ENCODE data around the gene HFE. TPM values are rescaled to one million over a fixed set of nuclear protein-coding genes. Genes with fewer than 3 reads are reported as not detected.

The HFE gene
- total and polyA plus RNA-seq, 2 of the 13 experiments (the other 11 are each of a cell fraction or from before 2014, with no cell fraction given): 3.7 to 6.3 TPM

GRCh38 chr6:26123947-26124780 is 36.9 kb downstream of the HFE start (continued):
- TF ChIP-seq, protein P1, sequence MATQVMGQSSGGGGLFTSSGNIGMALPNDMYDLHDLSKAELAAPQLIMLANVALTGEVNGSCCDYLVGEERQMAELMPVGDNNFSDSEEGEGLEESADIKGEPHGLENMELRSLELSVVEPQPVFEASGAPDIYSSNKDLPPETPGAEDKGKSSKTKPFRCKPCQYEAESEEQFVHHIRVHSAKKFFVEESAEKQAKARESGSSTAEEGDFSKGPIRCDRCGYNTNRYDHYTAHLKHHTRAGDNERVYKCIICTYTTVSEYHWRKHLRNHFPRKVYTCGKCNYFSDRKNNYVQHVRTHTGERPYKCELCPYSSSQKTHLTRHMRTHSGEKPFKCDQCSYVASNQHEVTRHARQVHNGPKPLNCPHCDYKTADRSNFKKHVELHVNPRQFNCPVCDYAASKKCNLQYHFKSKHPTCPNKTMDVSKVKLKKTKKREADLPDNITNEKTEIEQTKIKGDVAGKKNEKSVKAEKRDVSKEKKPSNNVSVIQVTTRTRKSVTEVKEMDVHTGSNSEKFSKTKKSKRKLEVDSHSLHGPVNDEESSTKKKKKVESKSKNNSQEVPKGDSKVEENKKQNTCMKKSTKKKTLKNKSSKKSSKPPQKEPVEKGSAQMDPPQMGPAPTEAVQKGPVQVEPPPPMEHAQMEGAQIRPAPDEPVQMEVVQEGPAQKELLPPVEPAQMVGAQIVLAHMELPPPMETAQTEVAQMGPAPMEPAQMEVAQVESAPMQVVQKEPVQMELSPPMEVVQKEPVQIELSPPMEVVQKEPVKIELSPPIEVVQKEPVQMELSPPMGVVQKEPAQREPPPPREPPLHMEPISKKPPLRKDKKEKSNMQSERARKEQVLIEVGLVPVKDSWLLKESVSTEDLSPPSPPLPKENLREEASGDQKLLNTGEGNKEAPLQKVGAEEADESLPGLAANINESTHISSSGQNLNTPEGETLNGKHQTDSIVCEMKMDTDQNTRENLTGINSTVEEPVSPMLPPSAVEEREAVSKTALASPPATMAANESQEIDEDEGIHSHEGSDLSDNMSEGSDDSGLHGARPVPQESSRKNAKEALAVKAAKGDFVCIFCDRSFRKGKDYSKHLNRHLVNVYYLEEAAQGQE (IDR thresholded peaks at IDR 0.05; ENCODE audit: borderline replicate concordance in 1 of 2, low read depth in 1 of 2, low read length in 2 of 2): peak in 1 of 2 experiments; percentile 66; a peak in 1 of 4 replicates
- TF ChIP-seq E2F2 (CRISPR knock-in tag; IDR thresholded peaks at IDR 0.05; ENCODE audit: borderline replicate concordance) (peak; percentile 90; the same call in 1 of the 2 replicates), EEA1 (CRISPR knock-in tag; IDR thresholded peaks at IDR 0.05; ENCODE audit: borderline replicate concordance) (peak; percentile 75; the same call in 1 of the 2 replicates), LBX2 (CRISPR knock-in tag; IDR thresholded peaks at IDR 0.05; ENCODE audit: borderline replicate concordance) (peak; percentile 80; the same call in 1 of the 2 replicates), POGZ (CRISPR knock-in tag; IDR thresholded peaks at IDR 0.05) (peak; percentile 63; the same call in 1 of the 2 replicates), NR2F6 (IDR thresholded peaks at IDR 0.05) (peak; percentile 1; the same call in 1 of the 2 replicates), NR2F6 (CRISPR knock-in tag; IDR thresholded peaks at IDR 0.05) (0 out of 2 replicates have a peak, but pooled peaks have one; percentile 7), ATM (IDR thresholded peaks at IDR 0.05; ENCODE audit: borderline replicate concordance) (no peak), ADNP (CRISPR knock-in tag; IDR thresholded peaks at IDR 0.05) (no peak), BCLAF1 (IDR thresholded peaks at IDR 0.05) (no peak), SMC3 (IDR thresholded peaks at IDR 0.05; ENCODE audit: low read length) (no peak), U2AF2 (IDR thresholded peaks at IDR 0.05; ENCODE audit: low read depth, low read length) (no peak), KDM5B (CRISPR knock-in tag; IDR thresholded peaks at IDR 0.05; ENCODE audit: borderline replicate concordance) (peak; percentile 76; the same call in 1 of the 2 replicates), ZNF160 (CRISPR knock-in tag; IDR thresholded peaks at IDR 0.05) (no peak; the same call in 1 of the 2 replicates)
- TF ChIP-seq, protein P2, sequence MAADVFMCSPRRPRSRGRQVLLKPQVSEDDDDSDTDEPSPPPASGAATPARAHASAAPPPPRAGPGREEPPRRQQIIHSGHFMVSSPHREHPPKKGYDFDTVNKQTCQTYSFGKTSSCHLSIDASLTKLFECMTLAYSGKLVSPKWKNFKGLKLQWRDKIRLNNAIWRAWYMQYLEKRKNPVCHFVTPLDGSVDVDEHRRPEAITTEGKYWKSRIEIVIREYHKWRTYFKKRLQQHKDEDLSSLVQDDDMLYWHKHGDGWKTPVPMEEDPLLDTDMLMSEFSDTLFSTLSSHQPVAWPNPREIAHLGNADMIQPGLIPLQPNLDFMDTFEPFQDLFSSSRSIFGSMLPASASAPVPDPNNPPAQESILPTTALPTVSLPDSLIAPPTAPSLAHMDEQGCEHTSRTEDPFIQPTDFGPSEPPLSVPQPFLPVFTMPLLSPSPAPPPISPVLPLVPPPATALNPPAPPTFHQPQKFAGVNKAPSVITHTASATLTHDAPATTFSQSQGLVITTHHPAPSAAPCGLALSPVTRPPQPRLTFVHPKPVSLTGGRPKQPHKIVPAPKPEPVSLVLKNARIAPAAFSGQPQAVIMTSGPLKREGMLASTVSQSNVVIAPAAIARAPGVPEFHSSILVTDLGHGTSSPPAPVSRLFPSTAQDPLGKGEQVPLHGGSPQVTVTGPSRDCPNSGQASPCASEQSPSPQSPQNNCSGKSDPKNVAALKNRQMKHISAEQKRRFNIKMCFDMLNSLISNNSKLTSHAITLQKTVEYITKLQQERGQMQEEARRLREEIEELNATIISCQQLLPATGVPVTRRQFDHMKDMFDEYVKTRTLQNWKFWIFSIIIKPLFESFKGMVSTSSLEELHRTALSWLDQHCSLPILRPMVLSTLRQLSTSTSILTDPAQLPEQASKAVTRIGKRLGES (CRISPR knock-in tag; IDR thresholded peaks at IDR 0.05; ENCODE audit: borderline replicate concordance): peak; percentile 84
- TF ChIP-seq, protein P3, sequence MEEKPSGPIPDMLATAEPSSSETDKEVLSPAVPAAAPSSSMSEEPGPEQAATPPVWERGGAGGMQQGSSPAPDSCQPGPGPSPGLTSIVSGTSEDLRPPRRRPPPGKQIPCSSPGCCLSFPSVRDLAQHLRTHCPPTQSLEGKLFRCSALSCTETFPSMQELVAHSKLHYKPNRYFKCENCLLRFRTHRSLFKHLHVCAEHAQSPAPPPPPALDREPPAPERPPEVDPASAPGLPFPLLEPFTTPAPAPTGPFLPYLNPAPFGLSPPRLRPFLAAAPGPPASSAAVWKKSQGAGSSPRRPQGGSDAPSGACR (CRISPR knock-in tag; IDR thresholded peaks at IDR 0.05): 0 out of 2 replicates have a peak, but pooled peaks have one; percentile 44
